ENCODE results near the gene MCRIP2. TPM values are rescaled to one million over a fixed set of nuclear protein-coding genes. Genes with fewer than 3 reads are reported as not detected.
A peak's percentile ranks its signal among the peaks of the same experiment; 100 is the strongest.

The MCRIP2 gene
- total RNA-seq, 2 donors from 2014 or later, result 12.2 to 42.2 TPM

- Histone ChIP-seq H3K4me3 (no peak overlapping the region), H3K27ac (no peak overlapping the region), H3K4me1 (ENCODE audit: control insufficient read depth in 1 of 2, low read depth in 2 of 2) (peaks cover 18 to 28% of the 10 kb centered on the region in 2 donors), H3K36me3 (no peaks in the 10 kb centered on the region), H3K9me3 (no peaks in the 10 kb centered on the region), H3K27me3 (replicated peaks; ENCODE audit: insufficient read depth) (peaks cover 7% of the 10 kb centered on the region)
- no peak for TF ChIP-seq CTCF (IDR thresholded peaks at IDR 0.05)
- ATAC-seq (ENCODE audit: insufficient number of reproducible peaks, low FRiP score, low read depth) (no peak), DNase-seq (ENCODE audit: low spot score) (no peak)
Measured at GRCh38 chr16:692356-693108, 50.9 kb downstream of the MCRIP2 start.

- TF ChIP-seq CTCF (IDR thresholded peaks at IDR 0.05), result no peak
- ATAC-seq (ENCODE audit: insufficient number of reproducible peaks, low FRiP score, low read depth) (no peak), DNase-seq (ENCODE audit: low spot score) (no peak)
- Histone ChIP-seq H3K27me3 (replicated peaks; ENCODE audit: insufficient read depth) (peaks cover 7% of the 10 kb centered on the region), H3K4me1 (ENCODE audit: control insufficient read depth in 1 of 2, low read depth in 2 of 2) (peaks cover 18 to 27% of the 10 kb centered on the region in 2 donors), H3K27ac (no peak overlapping the region), H3K9me3 (no peaks in the 10 kb centered on the region), H3K4me3 (no peak overlapping the region), H3K36me3 (no peaks in the 10 kb centered on the region)
Measured at GRCh38 chr16:693364-693763, 51.7 kb downstream of the MCRIP2 start.

- ATAC-seq (ENCODE audit: insufficient number of reproducible peaks, low FRiP score, low read depth) (no peak), DNase-seq (ENCODE audit: low spot score) (no peak)
- Histone ChIP-seq H3K27ac (no peak overlapping the region), H3K4me3 (peak overlapping the region; percentile 11), H3K27me3 (replicated peaks; ENCODE audit: insufficient read depth) (peaks cover 7% of the 10 kb centered on the region), H3K36me3 (no peaks in the 10 kb centered on the region), H3K9me3 (no peaks in the 10 kb centered on the region), H3K4me1 (ENCODE audit: control insufficient read depth in 1 of 2, low read depth in 2 of 2) (peaks cover 18 to 23% of the 10 kb centered on the region in 2 donors)
- no peak for TF ChIP-seq CTCF (IDR thresholded peaks at IDR 0.05)
Measured at GRCh38 chr16:693766-694165, 52.1 kb downstream of the MCRIP2 start.

- no peak for DNase-seq (ENCODE audit: low spot score)
- Histone ChIP-seq H3K9me3 (no peaks in the 10 kb centered on the region), H3K4me1 (ENCODE audit: control insufficient read depth in 1 of 2, low read depth in 2 of 2) (peaks cover 14 to 18% of the 10 kb centered on the region in 2 donors), H3K27ac (no peak overlapping the region), H3K4me3 (peak overlapping the region; percentile 30), H3K36me3 (no peaks in the 10 kb centered on the region), H3K27me3 (replicated peaks; ENCODE audit: insufficient read depth) (peaks cover 7% of the 10 kb centered on the region)
- no peak for ATAC-seq (ENCODE audit: insufficient number of reproducible peaks, low FRiP score, low read depth)
- no peak for TF ChIP-seq CTCF (IDR thresholded peaks at IDR 0.05)
Measured at GRCh38 chr16:694187-694862, 52.7 kb downstream of the MCRIP2 start.

- no peak for DNase-seq (ENCODE audit: low spot score)
- Histone ChIP-seq H3K9me3 (no peaks in the 10 kb centered on the region), H3K27ac (no peak overlapping the region), H3K36me3 (no peaks in the 10 kb centered on the region), H3K27me3 (replicated peaks; ENCODE audit: insufficient read depth) (peaks cover 7% of the 10 kb centered on the region), H3K4me1 (ENCODE audit: control insufficient read depth in 1 of 2, low read depth in 2 of 2) (peaks cover 9 to 13% of the 10 kb centered on the region in 2 donors), H3K4me3 (peak overlapping the region; percentile 30)
- TF ChIP-seq CTCF (IDR thresholded peaks at IDR 0.05), result no peak
- ATAC-seq (ENCODE audit: insufficient number of reproducible peaks, low FRiP score, low read depth), result no peak
Measured at GRCh38 chr16:694863-695354, 53.3 kb downstream of the MCRIP2 start.

Measured in thoracic aorta (tissue), 2 donors.